Ramos (cell line): ENCODE data around the gene ASB16.

Experiments used
- in situ Hi-C: fragments of 300-500 bp; cut with MboI; formaldehyde crosslinking; loops from one replicate; pipeline ENCODE4 v1.14.3; 2022; ENCODE audit warnings: low sequenced_read_pairs; ENCODE audit not compliant: unreplicated experiment

Gene ASB16

DNA sequence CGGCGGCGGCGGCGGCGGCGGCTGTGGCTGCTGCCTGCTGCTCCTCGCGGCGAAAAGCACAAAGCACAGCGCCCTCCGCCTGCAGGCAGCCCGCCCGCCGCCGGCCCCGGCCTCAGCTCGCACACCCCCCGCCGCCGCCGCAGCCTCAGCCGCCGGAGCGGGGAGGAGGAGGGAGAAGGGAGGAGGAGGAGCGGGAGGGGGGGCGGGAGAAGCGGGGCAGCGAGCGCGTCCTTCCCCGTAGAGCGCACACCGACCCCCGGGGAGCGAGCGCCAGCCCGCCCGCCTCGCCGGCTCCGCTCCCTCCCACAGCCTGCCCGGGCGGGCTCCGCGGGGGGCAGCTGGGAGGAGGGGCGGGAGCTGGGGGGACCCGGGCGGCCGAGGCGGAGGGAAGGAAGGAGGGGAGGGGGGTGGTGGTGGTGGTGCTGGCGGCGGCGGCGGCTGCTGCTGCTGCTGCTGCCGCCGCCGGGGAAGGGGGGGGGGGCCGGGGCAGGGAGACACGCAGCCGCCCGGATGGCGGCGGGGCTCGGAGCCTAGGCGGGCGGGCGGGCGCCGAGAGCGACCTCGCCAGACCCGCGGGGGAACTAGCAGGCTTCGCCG is 49.2 kb downstream of the ASB16 start, which contains the start of gene UBTF:
Gene UBTF (minus strand): TSS at position 60 of the 597 bp plus-strand sequence. CDS start 1,446 bp downstream, outside the sequence.
- in situ Hi-C loops, result no loop called here

- in situ Hi-C loops, result no loop called here
Observed at GRCh38 chr17:44220213-44221083, 49.9 kb downstream of the ASB16 start.

- in situ Hi-C loops, result no loop called here
Observed at GRCh38 chr17:44221084-44221861, 50.8 kb downstream of the ASB16 start.

- in situ Hi-C loops, result no loop called here
Observed at GRCh38 chr17:44221862-44222111, 51.3 kb downstream of the ASB16 start.

GRCh38 chr17:44222112-44222869 is 51.8 kb downstream of the ASB16 start:
- in situ Hi-C loops, result no loop called here

DNA sequence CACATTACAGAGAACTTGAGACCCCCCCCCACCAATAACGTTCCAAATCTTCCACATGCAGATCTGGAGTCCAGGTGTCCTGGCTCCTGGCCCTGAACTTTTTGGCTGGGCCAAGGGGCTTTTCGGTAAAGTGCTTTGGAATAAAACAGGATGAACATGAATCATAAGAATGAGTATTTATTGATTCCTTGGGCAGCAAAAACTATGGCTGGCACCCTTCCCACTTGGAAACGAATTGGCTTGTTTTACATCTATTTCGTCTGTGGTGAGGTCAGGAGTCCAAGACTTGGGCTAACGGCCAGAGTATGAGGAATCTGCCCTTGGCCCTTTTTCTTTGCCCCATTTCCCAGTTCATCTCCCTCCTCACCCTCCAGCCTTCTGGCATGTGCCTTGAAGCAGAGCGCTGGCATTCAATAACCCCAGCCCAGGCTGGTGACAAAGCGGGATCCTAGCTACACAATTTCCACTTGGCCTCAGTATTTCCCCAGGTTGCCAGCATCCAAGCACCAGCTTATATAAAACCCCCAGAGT is 53.1 kb downstream of the ASB16 start:
- in situ Hi-C loops, result no loop called here
